ENCODE measurements around the gene CSPG4.

- TF ChIP-seq CTCF (IDR thresholded peaks at IDR 0.05; ENCODE audit: extremely low read depth in 1 of 2, insufficient read depth in 1 of 2, low read depth in 1 of 2, low read length in 2 of 2) (no peak), MAX (IDR thresholded peaks at IDR 0.05; ENCODE audit: insufficient read depth, insufficient read length) (no peak), GATA2 (IDR thresholded peaks at IDR 0.05; ENCODE audit: insufficient read depth, insufficient read length, low read depth, low read length) (no peak)
Measured at GRCh38 chr15:75705854-75706681, 6.6 kb downstream of the CSPG4 start.
